ENCODE data around the gene C19orf67. TPM values are rescaled to one million over a fixed set of nuclear protein-coding genes. Genes with fewer than 3 reads are reported as not detected.

The C19orf67 gene
- total RNA-seq, 1 donor from 2014 or later, result not detected

GRCh38 chr19:14093117-14093823 is 7.7 kb upstream of the C19orf67 start:
- Mint-ChIP-seq H3K27me3 (ENCODE audit: low read depth) (no peaks in the 10 kb centered on the region), H3K27ac (ENCODE audit: unreplicated experiment) (no peak overlapping the region), H3K36me3 (ENCODE audit: low read depth) (peaks cover 14% of the 10 kb centered on the region), H3K9me3 (ENCODE audit: low read depth) (peaks cover 8% of the 10 kb centered on the region), H3K4me1 (ENCODE audit: low read depth) (peaks cover 16% of the 10 kb centered on the region), H3K4me3 (ENCODE audit: unreplicated experiment) (no peak overlapping the region)
- no peak for TF ChIP-seq CTCF (IDR thresholded peaks at IDR 0.05)
- DNase-seq (ENCODE audit: low spot score), result no peak

- peaks cover 8% of the 10 kb centered on the region for H3K9me3 Mint-ChIP-seq (ENCODE audit: low read depth)
- peak overlapping the region; percentile 95 for H3K4me3 Mint-ChIP-seq (ENCODE audit: unreplicated experiment)
- DNase-seq (ENCODE audit: low spot score), result no peak
Observed at GRCh38 chr19:14091813-14092462, 6.4 kb upstream of the C19orf67 start.

GRCh38 chr19:14091081-14091812 is 5.7 kb upstream of the C19orf67 start:
- Mint-ChIP-seq H3K36me3 (ENCODE audit: low read depth) (peaks cover 11% of the 10 kb centered on the region), H3K9me3 (ENCODE audit: low read depth) (peaks cover 8% of the 10 kb centered on the region), H3K4me3 (ENCODE audit: unreplicated experiment) (peak overlapping the region; percentile 95), H3K27ac (ENCODE audit: unreplicated experiment) (peak overlapping the region; percentile 98), H3K4me1 (ENCODE audit: low read depth) (peaks cover 19% of the 10 kb centered on the region), H3K27me3 (ENCODE audit: low read depth) (no peaks in the 10 kb centered on the region)
- TF ChIP-seq CTCF (IDR thresholded peaks at IDR 0.05), result peak; percentile 71
- DNase-seq (ENCODE audit: low spot score), result no peak

More at GRCh38 chr19:14091813-14092462, 6.4 kb upstream of the C19orf67 start:
- no peak for TF ChIP-seq CTCF (IDR thresholded peaks at IDR 0.05)
- Mint-ChIP-seq H3K27me3 (ENCODE audit: low read depth) (no peaks in the 10 kb centered on the region), H3K27ac (ENCODE audit: unreplicated experiment) (peak overlapping the region; percentile 98), H3K36me3 (ENCODE audit: low read depth) (peaks cover 14% of the 10 kb centered on the region), H3K4me1 (ENCODE audit: low read depth) (peaks cover 19% of the 10 kb centered on the region)

GRCh38 chr19:14090509-14091080 is 5.0 kb upstream of the C19orf67 start, which contains the start of gene SAMD1:
Gene SAMD1, minus strand, starts transcription at chr19:14090751.
- Mint-ChIP-seq H3K36me3 (ENCODE audit: low read depth) (peaks cover 11% of the 10 kb centered on the region), H3K4me3 (ENCODE audit: unreplicated experiment) (peak within 1 kb of the TSS; percentile 95), H3K27me3 (ENCODE audit: low read depth) (no peaks in the 10 kb centered on the region), H3K27ac (ENCODE audit: unreplicated experiment) (peak within 1 kb of the TSS; percentile 98), H3K9me3 (ENCODE audit: low read depth) (peaks cover 8% of the 10 kb centered on the region), H3K4me1 (ENCODE audit: low read depth) (peaks cover 19% of the 10 kb centered on the region)
- no peak for DNase-seq (ENCODE audit: low spot score)
- no peak for TF ChIP-seq CTCF (IDR thresholded peaks at IDR 0.05)

Measured in chondrocyte (in vitro differentiated cells).